ENCODE results near the gene MXI1. TPM values are rescaled to one million over a fixed set of nuclear protein-coding genes. Genes with fewer than 3 reads are reported as not detected.
A peak's percentile ranks its signal among the peaks of the same experiment; 100 is the strongest.
"Not testable (repeated sequence)": the region's sequence is repeated elsewhere in the genome, so short reads cannot be mapped to it uniquely, and the experiment has no call there.

Gene MXI1
- total RNA-seq, 1 donor from 2014 or later, result 72.2 TPM

DNA sequence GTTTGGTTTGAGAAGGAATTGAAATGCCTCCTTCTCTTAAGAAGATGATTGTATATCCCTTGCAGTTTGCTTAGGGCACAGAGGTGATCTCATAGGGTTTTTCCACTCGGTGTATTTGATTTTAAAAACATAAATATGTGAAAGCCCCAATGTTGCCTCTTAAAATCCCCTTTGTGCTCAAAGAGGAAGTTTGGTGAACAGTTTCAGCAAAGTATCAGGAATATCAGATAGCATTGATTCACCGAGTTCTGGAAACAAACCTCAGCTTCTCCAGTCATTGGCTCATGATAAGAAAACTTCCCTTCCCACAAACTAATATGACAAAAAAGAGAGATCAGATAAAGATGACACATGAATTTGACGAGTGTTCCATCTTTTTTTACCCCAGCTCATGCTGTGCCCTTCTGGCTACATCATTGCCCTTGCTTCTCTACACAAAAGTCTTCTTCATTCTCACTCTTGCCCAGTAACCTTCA, 117.4 kb downstream of the MXI1 start:
- ATAC-seq (no peak), DNase-seq (ENCODE audit: low spot score) (no peak)
- intact Hi-C loops (cut with DNase I), result no loop called here

DNA sequence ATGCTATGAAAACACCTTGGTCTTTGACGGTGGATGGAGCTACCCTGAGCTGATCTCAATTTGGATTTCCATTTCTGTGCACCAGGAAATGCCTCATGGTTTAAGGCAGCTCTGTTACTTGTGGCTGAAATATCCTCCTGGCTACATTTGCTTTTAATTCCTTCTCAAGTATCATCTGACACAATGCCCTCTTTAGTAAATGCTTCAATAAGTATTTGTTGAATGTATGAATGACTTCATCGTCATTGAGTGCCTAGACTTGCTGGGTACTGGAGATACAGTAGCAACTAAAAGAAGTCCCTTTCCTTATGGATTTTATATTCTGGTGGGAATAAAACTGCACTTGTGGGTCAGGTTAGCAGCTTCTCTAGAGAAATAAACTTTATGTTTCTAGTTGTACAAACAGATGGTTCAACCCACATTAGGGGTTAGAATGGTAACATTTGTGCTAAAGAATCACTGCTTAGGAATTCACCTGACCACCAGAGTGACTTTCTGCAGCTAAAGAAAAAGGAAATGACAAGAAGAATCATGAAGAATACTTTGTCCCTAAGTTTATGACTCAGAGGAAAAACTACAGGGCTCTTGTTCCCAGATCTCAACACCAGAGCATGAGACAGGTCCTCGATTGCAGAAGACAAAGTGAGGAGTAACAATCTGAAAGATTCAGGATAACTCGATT, 119.1 kb downstream of the MXI1 start:
- intact Hi-C loops (cut with DNase I), result no loop called here
- no peak for ATAC-seq

DNA sequence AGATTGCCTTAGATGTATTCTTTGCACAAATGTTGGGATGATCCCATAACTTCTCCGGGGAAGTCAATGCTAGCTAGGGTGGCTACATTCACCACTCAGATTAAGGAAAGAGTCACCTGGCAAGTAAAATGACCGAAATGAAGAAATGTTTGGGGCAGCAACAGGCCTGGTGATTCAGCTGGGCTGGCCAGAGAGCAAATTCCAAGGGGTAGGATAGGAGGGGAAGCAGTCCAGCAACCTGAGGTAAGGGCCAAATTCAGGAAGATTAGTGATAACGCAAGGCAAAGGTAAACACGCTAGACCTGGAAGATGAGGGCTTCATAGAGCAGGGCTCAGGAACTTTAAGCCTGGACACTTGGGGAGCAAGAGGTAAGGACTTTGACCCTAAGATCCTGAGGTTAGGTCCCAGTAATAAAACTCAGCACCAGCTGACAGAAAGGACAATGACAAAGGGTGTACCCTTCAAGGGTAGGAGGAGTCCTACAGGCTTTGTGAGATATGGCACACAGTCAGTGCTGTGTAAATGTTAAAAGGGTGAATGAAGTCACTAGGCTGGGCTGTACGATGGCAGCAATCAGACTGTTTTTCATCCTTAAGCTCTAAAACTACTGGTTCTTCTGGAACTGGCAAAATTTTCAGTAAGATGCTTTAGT, 120.0 kb downstream of the MXI1 start:
- DNase-seq (ENCODE audit: low spot score), result no peak
- intact Hi-C loops (cut with DNase I), result no loop called here
- no peak for ATAC-seq

More for the DNA sequence above, 119.1 kb downstream of the MXI1 start:
- no peak for DNase-seq (ENCODE audit: low spot score)

DNA sequence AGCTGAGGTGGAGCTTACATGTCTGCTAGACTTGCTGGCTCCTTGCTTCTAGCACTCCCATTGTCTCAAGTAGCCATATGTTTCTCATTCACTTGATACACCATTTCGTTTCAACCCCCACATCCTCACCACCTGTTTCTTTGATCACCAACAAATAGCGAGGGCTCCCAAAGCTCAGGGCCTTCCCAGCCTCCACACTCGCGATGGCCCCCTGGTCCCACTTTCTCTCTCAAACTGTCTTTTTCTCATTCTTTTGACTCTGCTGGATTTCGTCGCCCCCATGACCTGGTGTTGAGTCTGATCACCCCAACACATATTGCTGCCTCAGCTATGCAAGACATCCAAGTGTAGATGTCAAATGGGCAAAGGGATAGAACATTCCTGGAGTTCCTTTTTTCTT, 123.3 kb downstream of the MXI1 start:
- intact Hi-C loops (cut with DNase I), result no loop called here
- no peak for DNase-seq (ENCODE audit: low spot score)
- no peak for ATAC-seq

DNA sequence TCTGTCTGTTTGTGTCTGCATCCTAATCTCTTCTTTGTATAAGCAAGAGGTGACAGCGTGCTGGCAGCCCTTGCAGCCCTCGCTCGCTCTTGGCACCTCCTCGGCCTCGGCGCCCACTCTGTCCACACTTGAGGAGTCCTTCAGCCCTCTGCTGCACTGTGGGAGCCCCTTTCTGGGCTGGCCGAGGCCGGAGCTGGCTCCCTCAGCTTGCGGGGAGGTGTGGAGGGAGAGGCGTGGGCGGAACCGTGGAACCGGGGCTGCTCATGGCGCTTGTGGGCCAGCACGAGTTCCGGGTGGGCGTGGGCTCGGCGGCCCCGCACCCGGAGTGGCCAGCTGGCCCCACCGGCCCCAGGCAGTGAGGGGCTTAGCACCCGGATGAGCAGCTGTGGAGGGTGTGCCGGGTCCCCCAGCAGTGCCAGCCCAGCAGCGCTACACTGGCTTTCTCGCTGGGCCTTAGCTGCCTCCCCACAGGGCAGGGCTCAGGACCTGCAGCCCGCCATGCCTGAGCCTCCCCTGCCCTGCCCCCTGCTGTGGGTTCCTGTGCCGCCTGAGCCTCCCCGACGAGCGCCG, 123.9 kb downstream of the MXI1 start:
- intact Hi-C loops (cut with DNase I); ATAC-seq; DNase-seq (ENCODE audit: low spot score): not testable (repeated sequence)

DNA sequence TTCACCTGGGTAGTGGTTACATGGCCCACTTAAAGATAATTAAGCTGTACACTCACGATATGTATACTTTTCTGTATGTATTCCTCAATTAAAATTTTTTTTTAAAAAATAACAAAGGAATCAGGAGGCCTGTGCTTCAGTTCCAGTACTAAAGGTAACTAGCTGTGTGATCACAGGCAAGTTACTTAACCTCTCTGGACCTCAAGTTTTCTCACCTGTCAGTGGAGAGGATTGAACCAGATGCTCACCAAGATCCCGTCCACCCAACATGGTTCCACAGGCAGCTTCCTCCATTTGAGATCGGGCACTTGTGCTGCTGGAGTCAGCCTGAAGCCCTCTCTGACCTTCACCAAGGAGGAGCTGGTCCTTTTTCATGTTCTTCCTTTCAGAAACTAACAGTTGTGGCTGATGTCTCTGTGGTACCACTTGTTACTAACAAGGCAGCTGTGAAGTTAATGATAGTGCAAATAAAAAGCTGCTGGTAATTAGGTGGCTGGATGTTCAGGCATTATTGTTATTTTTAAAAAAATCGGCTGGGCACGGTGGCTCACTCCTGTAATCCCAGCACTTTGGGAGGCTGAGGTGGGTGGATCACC, 126.8 kb downstream of the MXI1 start:
- intact Hi-C loops (cut with DNase I), result no loop called here
- no peak for ATAC-seq
- no peak for DNase-seq (ENCODE audit: low spot score)

DNA sequence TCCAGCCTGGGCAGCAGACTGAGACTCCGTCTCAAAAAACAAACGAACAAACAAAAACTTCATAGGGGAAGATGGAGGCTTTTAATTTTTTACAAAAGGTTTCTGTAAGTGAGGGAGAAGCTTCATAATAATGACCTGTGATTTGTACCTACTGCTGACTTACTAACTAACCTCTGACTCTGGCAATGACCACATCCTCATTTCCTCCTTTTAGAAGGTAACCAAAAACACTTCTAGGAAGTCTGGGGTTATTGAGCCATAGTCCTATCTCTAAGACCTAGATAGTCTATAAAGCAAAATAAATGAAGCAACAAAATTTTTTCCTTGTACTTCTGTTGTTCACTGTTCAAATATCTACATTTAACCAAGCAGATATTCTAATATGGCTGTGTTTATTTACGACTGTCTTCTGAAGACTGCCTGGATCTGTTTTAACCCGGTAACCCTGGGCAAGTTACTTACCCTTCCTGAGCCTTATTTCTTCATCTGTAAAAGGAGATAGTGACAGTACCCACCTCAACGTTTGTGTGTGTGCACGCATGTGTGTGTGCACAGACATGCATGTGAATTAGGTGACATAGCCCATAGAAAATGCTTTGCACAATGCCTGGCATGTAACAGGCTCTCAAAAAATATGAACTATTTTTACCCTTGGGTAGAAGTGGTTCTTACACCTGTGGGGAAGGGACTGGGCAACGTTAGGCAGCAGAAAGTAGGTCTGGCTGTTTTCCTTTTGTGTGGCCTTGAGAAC, 128.1 kb downstream of the MXI1 start:
- ATAC-seq (no peak), DNase-seq (ENCODE audit: low spot score) (no peak)
- intact Hi-C loops (cut with DNase I), result no loop called here

DNA sequence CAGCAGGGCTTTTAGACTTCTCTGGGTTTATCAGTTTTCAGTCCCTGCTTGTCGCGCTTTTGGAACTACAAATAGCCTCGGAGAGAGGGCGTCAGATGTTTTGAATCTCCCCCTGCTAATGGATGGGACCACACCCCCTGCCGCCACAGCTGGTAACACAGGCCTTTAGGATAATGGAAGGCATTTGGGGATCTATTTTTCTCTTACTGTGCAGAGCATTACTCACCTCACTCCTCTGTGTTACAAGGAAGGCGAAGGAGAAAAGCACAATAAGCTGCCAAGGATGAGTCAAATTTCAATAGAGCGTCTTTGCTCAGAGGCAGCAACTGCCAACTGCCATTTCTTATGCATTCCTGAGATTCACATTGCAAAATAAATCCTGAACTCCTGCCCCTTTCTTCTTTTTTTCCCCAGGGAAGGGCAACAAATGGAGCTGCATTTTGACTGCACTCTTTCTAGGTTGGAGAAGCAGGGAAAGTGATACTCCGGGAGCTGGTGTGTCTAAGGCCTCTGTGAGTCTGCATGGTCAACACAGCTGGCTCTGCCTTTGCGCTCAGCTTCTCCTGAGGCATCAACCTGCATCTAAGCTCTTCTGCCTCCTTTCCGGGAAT, 128.8 kb downstream of the MXI1 start:
- intact Hi-C loops (cut with DNase I), result no loop called here
- no peak for DNase-seq (ENCODE audit: low spot score)
- peak; percentile 96 for ATAC-seq

Other genes starting within 250 kb of the MXI1 start
- 321 TPM for gene ADD3, start 199.6 kb upstream of the MXI1 start, total RNA-seq
- 35.4 TPM for gene SMNDC1, start 97.3 kb downstream of the MXI1 start, total RNA-seq

Data from sciatic nerve (tissue), 2 donors.